ENCODE measurements around the gene TMPRSS4. TPM values are rescaled to one million over a fixed set of nuclear protein-coding genes. Genes with fewer than 3 reads are reported as not detected.
A peak's percentile ranks its signal among the peaks of the same experiment; 100 is the strongest.

Gene TMPRSS4
- polyA plus RNA-seq, 2 donors, result 101 to 129 TPM

DNA sequence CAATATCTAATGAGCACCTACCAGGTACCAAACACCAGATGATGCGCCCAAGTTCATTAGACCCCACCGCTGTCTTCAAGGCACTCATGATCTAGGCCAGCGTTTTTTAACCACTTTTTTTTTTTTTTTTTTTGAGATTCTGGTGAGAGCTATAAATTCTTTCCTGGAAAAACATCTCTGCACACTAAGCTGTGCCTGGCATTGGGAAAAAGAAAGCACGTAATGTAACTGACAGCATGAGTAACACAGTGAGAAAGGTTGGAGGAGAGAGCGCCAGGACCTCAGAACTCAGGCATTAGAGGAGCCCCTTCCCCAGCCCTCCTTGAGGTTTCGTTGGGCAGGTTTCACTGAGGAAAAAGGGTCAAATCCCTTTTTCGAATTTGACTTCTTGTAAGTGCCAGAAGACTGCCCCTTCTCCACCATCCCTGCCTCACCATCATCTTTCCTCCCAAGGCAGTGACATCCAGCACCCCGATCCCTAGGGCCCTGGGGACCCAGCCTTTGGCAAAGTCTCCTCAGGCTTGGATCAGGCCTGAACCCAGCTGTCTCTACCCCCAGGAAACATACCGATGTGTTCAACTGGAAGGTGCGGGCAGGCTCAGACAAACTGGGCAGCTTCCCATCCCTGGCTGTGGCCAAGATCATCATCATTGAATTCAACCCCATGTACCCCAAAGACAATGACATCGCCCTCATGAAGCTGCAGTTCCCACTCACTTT lies 36.0 kb downstream of the TMPRSS4 start:
- peaks cover 6 to 19% of the 10 kb centered on the region in 2 donors for H3K36me3 ChIP-seq (ENCODE audit: control insufficient read depth in 2 of 2, insufficient read depth in 2 of 2, low read length in 1 of 2)
- H3K9me3 ChIP-seq (ENCODE audit: control insufficient read depth in 2 of 2, insufficient read depth in 1 of 2, low read depth in 1 of 2, low read length in 1 of 2), result no peaks in the 10 kb centered on the region
- no peak overlapping the region for H3K27ac ChIP-seq (ENCODE audit: low read depth in 2 of 2, low read length in 1 of 2)
- no peak overlapping the region for H3K4me3 ChIP-seq (ENCODE audit: low read depth in 1 of 2, low read length in 2 of 2)
- WGBS, 2 donors, result 87 to 91% methylated on average over 11 of the region's 11 CpGs
- no peaks in the 10 kb centered on the region for H3K27me3 ChIP-seq (ENCODE audit: control insufficient read depth in 1 of 2, insufficient read depth in 2 of 2, low read length in 2 of 2)
- peaks cover 0 to 8% of the 10 kb centered on the region in 2 donors for H3K4me1 ChIP-seq (ENCODE audit: control insufficient read depth in 2 of 2, insufficient read depth in 2 of 2, low read length in 1 of 2)

DNA sequence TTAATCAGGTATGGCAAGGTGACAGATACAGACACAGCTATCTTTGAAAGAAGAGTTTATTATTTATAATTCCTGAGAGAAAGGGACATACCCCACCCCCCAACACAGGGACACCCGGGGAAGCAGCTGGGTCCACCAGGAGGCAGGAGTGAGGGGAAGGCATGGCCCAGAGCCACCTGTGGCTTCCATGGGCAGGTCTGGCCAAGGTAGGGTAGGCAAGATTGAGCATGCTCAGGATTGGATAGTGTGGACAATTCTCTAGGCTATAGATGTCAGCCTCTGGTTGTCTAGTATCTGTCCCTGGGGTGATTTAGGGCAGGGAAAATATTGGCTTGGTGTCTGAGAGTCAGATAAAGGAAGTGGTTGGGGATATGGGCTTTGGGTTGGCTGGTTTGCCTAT lies 37.4 kb downstream of the TMPRSS4 start:
- peaks cover 0 to 18% of the 10 kb centered on the region in 2 donors for H3K36me3 ChIP-seq (ENCODE audit: control insufficient read depth in 2 of 2, insufficient read depth in 2 of 2, low read length in 1 of 2)
- WGBS, 2 donors, result 41 to 56% methylated on average over 1 of the region's 1 CpG
- H3K4me1 ChIP-seq (ENCODE audit: control insufficient read depth in 2 of 2, insufficient read depth in 2 of 2, low read length in 1 of 2), result peaks cover 0 to 8% of the 10 kb centered on the region in 2 donors
- no peaks in the 10 kb centered on the region for H3K9me3 ChIP-seq (ENCODE audit: control insufficient read depth in 2 of 2, insufficient read depth in 1 of 2, low read depth in 1 of 2, low read length in 1 of 2)
- H3K27ac ChIP-seq (ENCODE audit: low read depth in 2 of 2, low read length in 1 of 2), result no peak overlapping the region
- no peak overlapping the region for H3K4me3 ChIP-seq (ENCODE audit: low read depth in 1 of 2, low read length in 2 of 2)
- H3K27me3 ChIP-seq (ENCODE audit: control insufficient read depth in 1 of 2, insufficient read depth in 2 of 2, low read length in 2 of 2), result no peaks in the 10 kb centered on the region

DNA sequence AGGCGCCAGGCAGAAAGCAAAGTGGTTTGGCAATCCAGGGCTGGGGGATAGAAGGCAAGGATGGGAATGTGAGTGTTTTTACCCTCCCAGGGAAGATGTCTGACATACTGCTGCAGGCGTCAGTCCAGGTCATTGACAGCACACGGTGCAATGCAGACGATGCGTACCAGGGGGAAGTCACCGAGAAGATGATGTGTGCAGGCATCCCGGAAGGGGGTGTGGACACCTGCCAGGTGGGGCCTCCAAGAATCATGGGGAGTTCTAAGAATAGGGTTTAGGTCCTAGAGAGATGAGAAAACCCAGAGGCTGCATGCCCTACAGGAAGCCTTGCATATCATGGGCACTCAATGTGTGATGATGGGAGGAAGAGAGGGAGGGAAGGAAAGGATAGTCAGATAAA lies 38.2 kb downstream of the TMPRSS4 start:
- WGBS, 2 donors, result 93 to 95% methylated on average over 7 of the region's 7 CpGs
- no peak overlapping the region for H3K27ac ChIP-seq (ENCODE audit: low read depth in 2 of 2, low read length in 1 of 2)
- no peaks in the 10 kb centered on the region for H3K27me3 ChIP-seq (ENCODE audit: control insufficient read depth in 1 of 2, insufficient read depth in 2 of 2, low read length in 2 of 2)
- peaks cover 0 to 8% of the 10 kb centered on the region in 2 donors for H3K4me1 ChIP-seq (ENCODE audit: control insufficient read depth in 2 of 2, insufficient read depth in 2 of 2, low read length in 1 of 2)
- H3K9me3 ChIP-seq (ENCODE audit: control insufficient read depth in 2 of 2, insufficient read depth in 1 of 2, low read depth in 1 of 2, low read length in 1 of 2), result no peaks in the 10 kb centered on the region
- peaks cover 0 to 18% of the 10 kb centered on the region in 2 donors for H3K36me3 ChIP-seq (ENCODE audit: control insufficient read depth in 2 of 2, insufficient read depth in 2 of 2, low read length in 1 of 2)
- no peak overlapping the region for H3K4me3 ChIP-seq (ENCODE audit: low read depth in 1 of 2, low read length in 2 of 2)

GRCh38 chr11:118117790-118118601 lies 41.1 kb downstream of the TMPRSS4 start:
- peaks cover 0 to 17% of the 10 kb centered on the region in 2 donors for H3K36me3 ChIP-seq (ENCODE audit: control insufficient read depth in 2 of 2, insufficient read depth in 2 of 2, low read length in 1 of 2)
- WGBS, 2 donors, result 74 to 82% methylated on average over 9 of the region's 9 CpGs
- no peak overlapping the region for H3K27ac ChIP-seq (ENCODE audit: low read depth in 2 of 2, low read length in 1 of 2)
- H3K9me3 ChIP-seq (ENCODE audit: control insufficient read depth in 2 of 2, insufficient read depth in 1 of 2, low read depth in 1 of 2, low read length in 1 of 2), result no peaks in the 10 kb centered on the region
- H3K27me3 ChIP-seq (ENCODE audit: control insufficient read depth in 1 of 2, insufficient read depth in 2 of 2, low read length in 2 of 2), result no peaks in the 10 kb centered on the region
- no peak overlapping the region for H3K4me3 ChIP-seq (ENCODE audit: low read depth in 1 of 2, low read length in 2 of 2)
- H3K4me1 ChIP-seq (ENCODE audit: control insufficient read depth in 2 of 2, insufficient read depth in 2 of 2, low read length in 1 of 2), result no peaks in the 10 kb centered on the region

GRCh38 chr11:118120793-118121192 lies 43.9 kb downstream of the TMPRSS4 start:
- no peak overlapping the region for H3K27ac ChIP-seq (ENCODE audit: low read depth in 2 of 2, low read length in 1 of 2)
- H3K4me3 ChIP-seq (ENCODE audit: low read depth in 1 of 2, low read length in 2 of 2), result no peak overlapping the region
- H3K4me1 ChIP-seq (ENCODE audit: control insufficient read depth in 2 of 2, insufficient read depth in 2 of 2, low read length in 1 of 2), result no peaks in the 10 kb centered on the region
- WGBS, 2 donors, result 94 to 97% methylated on average over 1 of the region's 1 CpG
- H3K36me3 ChIP-seq (ENCODE audit: control insufficient read depth in 2 of 2, insufficient read depth in 2 of 2, low read length in 1 of 2), result peaks cover 0 to 3% of the 10 kb centered on the region in 2 donors
- no peaks in the 10 kb centered on the region for H3K9me3 ChIP-seq (ENCODE audit: control insufficient read depth in 2 of 2, insufficient read depth in 1 of 2, low read depth in 1 of 2, low read length in 1 of 2)
- H3K27me3 ChIP-seq (ENCODE audit: control insufficient read depth in 1 of 2, insufficient read depth in 2 of 2, low read length in 2 of 2), result no peaks in the 10 kb centered on the region

DNA sequence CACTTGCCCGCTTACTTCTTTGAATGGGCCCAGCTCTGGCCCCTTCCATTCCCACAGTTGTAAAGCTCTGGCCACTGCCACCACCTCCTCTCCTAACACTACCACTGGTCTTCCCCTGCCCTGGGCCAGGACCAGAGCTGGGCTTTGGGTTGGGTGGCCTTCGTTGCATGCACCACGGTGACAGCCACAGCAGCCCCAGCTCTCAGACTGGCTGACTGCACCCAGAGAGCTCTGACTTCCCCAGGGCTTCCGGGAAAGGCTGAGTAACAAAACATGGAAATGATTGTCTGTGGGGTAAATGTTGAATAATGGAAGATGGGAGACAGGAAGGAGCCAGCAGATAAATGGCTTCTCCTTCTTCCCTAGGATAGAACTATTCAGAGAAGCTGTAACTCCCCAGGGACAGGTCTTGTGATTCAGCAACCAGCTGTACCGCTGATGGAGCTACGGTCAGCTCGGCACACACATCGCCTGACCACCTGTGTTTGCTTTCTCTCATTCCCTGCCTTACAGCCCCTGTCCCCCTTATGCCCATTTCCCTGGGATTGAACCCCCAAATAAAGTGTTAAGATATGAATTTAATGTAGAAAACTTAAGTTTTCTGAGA lies 48.2 kb downstream of the TMPRSS4 start:
- Histone ChIP-seq H3K27me3 (ENCODE audit: control insufficient read depth in 1 of 2, insufficient read depth in 2 of 2, low read length in 2 of 2) (no peaks in the 10 kb centered on the region), H3K9me3 (ENCODE audit: control insufficient read depth in 2 of 2, insufficient read depth in 1 of 2, low read depth in 1 of 2, low read length in 1 of 2) (no peaks in the 10 kb centered on the region), H3K36me3 (ENCODE audit: control insufficient read depth in 2 of 2, insufficient read depth in 2 of 2, low read length in 1 of 2) (no peaks in the 10 kb centered on the region), H3K27ac (ENCODE audit: low read depth in 2 of 2, low read length in 1 of 2) (no peak overlapping the region), H3K4me3 (ENCODE audit: low read depth in 1 of 2, low read length in 2 of 2) (no peak overlapping the region), H3K4me1 (ENCODE audit: control insufficient read depth in 2 of 2, insufficient read depth in 2 of 2, low read length in 1 of 2) (no peaks in the 10 kb centered on the region)
- WGBS, 2 donors, result 85 to 87% methylated on average over 8 of the region's 8 CpGs

DNA sequence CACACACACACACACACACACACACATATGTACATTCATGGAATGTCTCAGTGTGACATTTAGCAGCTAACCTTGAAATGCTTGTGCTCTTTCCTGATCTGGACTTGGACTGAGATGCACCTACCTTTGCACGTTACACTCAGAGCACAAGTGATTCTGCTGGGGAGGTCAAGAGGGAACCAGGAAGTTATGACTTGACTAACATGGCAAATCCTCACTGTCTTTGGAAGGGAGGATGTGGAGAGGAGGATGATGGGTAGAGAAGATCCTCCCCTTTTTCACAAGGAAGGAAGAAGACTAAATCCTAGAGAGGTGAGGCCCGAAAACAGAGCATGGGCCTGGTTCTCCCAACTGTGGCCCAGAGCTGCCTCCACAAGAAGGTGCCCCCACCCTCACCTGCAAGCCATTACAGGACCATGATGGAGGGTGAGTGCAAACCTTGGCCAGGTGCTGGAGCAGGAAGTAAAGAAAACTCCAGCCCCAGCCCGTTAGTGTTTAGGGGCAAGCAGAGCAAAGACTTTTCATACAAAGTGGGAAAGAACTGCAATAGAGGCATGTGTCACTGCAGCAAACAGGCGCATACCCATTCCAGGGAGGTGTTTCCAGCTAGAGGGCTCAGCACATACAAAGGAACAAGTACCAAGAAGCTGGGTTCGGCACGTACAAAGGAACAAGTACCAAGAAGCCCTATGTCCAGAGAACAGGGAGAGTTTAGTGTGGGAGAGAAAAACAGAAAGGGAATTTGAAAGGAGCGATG lies 49.4 kb downstream of the TMPRSS4 start:
- H3K9me3 ChIP-seq (ENCODE audit: control insufficient read depth in 2 of 2, insufficient read depth in 1 of 2, low read depth in 1 of 2, low read length in 1 of 2), result no peaks in the 10 kb centered on the region
- 81 to 83% methylated on average over 7 of the region's 7 CpGs for WGBS, 2 donors
- H3K4me1 ChIP-seq (ENCODE audit: control insufficient read depth in 2 of 2, insufficient read depth in 2 of 2, low read length in 1 of 2), result peaks cover 0 to 2% of the 10 kb centered on the region in 2 donors

DNA sequence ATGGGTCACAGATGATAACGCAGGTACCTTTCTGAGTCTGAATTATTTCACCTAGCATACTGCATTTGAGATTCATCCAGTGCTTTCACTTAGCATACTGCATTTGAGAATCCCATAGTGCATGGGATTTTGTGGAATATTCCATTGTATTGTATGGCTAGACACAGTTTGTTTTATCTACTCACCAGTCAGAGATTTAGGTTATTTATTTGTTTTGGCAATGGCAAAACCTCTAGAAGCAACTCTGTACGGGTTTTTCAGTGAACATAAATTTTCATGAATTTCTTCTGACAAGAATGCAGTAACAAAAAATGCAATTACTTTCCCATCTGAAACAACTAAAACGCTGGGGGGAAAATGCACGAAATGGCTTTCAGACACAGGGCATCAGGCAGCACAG lies 51.4 kb downstream of the TMPRSS4 start:
- Histone ChIP-seq H3K4me1 (ENCODE audit: control insufficient read depth in 2 of 2, insufficient read depth in 2 of 2, low read length in 1 of 2) (peaks cover 2 to 3% of the 10 kb centered on the region in 2 donors), H3K9me3 (ENCODE audit: control insufficient read depth in 2 of 2, insufficient read depth in 1 of 2, low read depth in 1 of 2, low read length in 1 of 2) (no peaks in the 10 kb centered on the region), H3K4me3 (ENCODE audit: low read depth in 1 of 2, low read length in 2 of 2) (no peak overlapping the region), H3K27ac (ENCODE audit: low read depth in 2 of 2, low read length in 1 of 2) (peak overlapping the region in 1 of 2 donors; percentile 68), H3K27me3 (ENCODE audit: control insufficient read depth in 1 of 2, insufficient read depth in 2 of 2, low read length in 2 of 2) (no peaks in the 10 kb centered on the region), H3K36me3 (ENCODE audit: control insufficient read depth in 2 of 2, insufficient read depth in 2 of 2, low read length in 1 of 2) (no peaks in the 10 kb centered on the region)
- 47 to 62% methylated on average over 4 of the region's 4 CpGs for WGBS, 2 donors

More for the DNA sequence above, 49.4 kb downstream of the TMPRSS4 start:
- Histone ChIP-seq H3K27me3 (ENCODE audit: control insufficient read depth in 1 of 2, insufficient read depth in 2 of 2, low read length in 2 of 2) (no peaks in the 10 kb centered on the region), H3K36me3 (ENCODE audit: control insufficient read depth in 2 of 2, insufficient read depth in 2 of 2, low read length in 1 of 2) (no peaks in the 10 kb centered on the region), H3K4me3 (ENCODE audit: low read depth in 1 of 2, low read length in 2 of 2) (no peak overlapping the region), H3K27ac (ENCODE audit: low read depth in 2 of 2, low read length in 1 of 2) (peak overlapping the region in 1 of 2 donors; percentile 65)

All from esophagus (tissue), 2 donors.